Left lobe of liver (tissue), 2 donors: Measurements from ENCODE around the gene NIPAL3. TPM values are rescaled to one million over a fixed set of nuclear protein-coding genes. Genes with fewer than 3 reads are reported as not detected.

Experiments used
- ATAC-seq: fragments of 200-7000 bp; cut with Tn5 transposase; one replicate; pipeline ENCODE4 v1.9.1; 2020; ENCODE audit warnings: mild to moderate bottlenecking, moderate library complexity
- DNase-seq: peaks from one replicate; pipeline ENCODE4 v3.0.0-alpha.2; 2020; ENCODE audit warnings: low spot score
- total RNA-seq: library from RNA; stranded (reverse); gene quantifications from one replicate; pipeline ENCODE4 v1.2.1, GENCODE V29; 2021
- donor health status: DM: no; HTN: no; CAD: no; lungs with moderate emphysema.
- donor health status: DM: no; HTN: yes; CAD: no.

NIPAL3 gene
- total RNA-seq, 1 donor from 2014 or later: 6.3 TPM

GRCh38 chr1:24390924-24391782 is 24.4 kb upstream of the NIPAL3 start:
- ATAC-seq: peak; percentile 78
- DNase-seq: peak; percentile 80

- DNase-seq (peak; percentile 70), ATAC-seq (peak; percentile 84)
Measured at GRCh38 chr1:24391882-24392603, 23.6 kb upstream of the NIPAL3 start.

GRCh38 chr1:24392604-24392946 is 23.0 kb upstream of the NIPAL3 start:
- ATAC-seq (no peak), DNase-seq (no peak)

GRCh38 chr1:24392982-24393650 is 22.5 kb upstream of the NIPAL3 start:
- no peak for DNase-seq
- ATAC-seq: no peak

GRCh38 chr1:24393892-24394291 is 21.7 kb upstream of the NIPAL3 start:
- ATAC-seq (no peak), DNase-seq (no peak)

- ATAC-seq: no peak
Measured at GRCh38 chr1:24400065-24400464, 15.5 kb upstream of the NIPAL3 start.

GRCh38 chr1:24403806-24404205 is 11.8 kb upstream of the NIPAL3 start:
- no peak for ATAC-seq
- no peak for DNase-seq

More at GRCh38 chr1:24400065-24400464, 15.5 kb upstream of the NIPAL3 start:
- DNase-seq: no peak

GRCh38 chr1:24406788-24407187 is 8.8 kb upstream of the NIPAL3 start:
- DNase-seq: no peak
- no peak for ATAC-seq

- no peak for ATAC-seq
- DNase-seq: no peak
Measured at GRCh38 chr1:24409535-24409934, 6.1 kb upstream of the NIPAL3 start.

- DNase-seq (no peak), ATAC-seq (no peak)
Measured at GRCh38 chr1:24410750-24411149, 4.9 kb upstream of the NIPAL3 start.

GRCh38 chr1:24411963-24412362 is 3.6 kb upstream of the NIPAL3 start:
- ATAC-seq (no peak), DNase-seq (no peak)

- ATAC-seq (no peak), DNase-seq (no peak)
Measured at GRCh38 chr1:24412408-24412807, 3.2 kb upstream of the NIPAL3 start.

- DNase-seq: peak; percentile 90
- ATAC-seq: peak; percentile 80
Measured at GRCh38 chr1:24413350-24414163, 2.0 kb upstream of the NIPAL3 start, which contains the start of gene STPG1. TSS of gene STPG1 (minus strand) at chr1:24413782. CDS start at chr1:24401388, 12,394 bp downstream.

- ATAC-seq (no peak), DNase-seq (no peak)
Measured at GRCh38 chr1:24414775-24415333, 748 bp upstream of the NIPAL3 start.

- DNase-seq: no peak
- ATAC-seq: peak; percentile 13
Measured at GRCh38 chr1:24415910-24416665, 486 bp downstream of the NIPAL3 start.

GRCh38 chr1:24416666-24417391 is 1.2 kb downstream of the NIPAL3 start:
- DNase-seq (no peak), ATAC-seq (no peak)

- ATAC-seq: no peak
- no peak for DNase-seq
Measured at GRCh38 chr1:24417681-24418080, 2.1 kb downstream of the NIPAL3 start.

- ATAC-seq (no peak), DNase-seq (no peak)
Measured at GRCh38 chr1:24418898-24419628, 3.5 kb downstream of the NIPAL3 start.
